ENCODE measurements around the gene IFIT3. TPM values are rescaled to one million over a fixed set of nuclear protein-coding genes. Genes with fewer than 3 reads are reported as not detected.

The IFIT3 gene
- polyA plus RNA-seq, 1 of the 3 experiments (the other 2 are of a cell fraction): 3.2 TPM

- H4K20me1 ChIP-seq (ENCODE audit: insufficient read depth): no peaks in the 10 kb centered on the region
- H3K4me1 ChIP-seq (ENCODE audit: control insufficient read depth in 1 of 2, insufficient read depth in 2 of 2, low read depth in 1 of 2, low read length in 1 of 2): peaks cover 58% of the 10 kb centered on the region in 2 experiments
- peak overlapping the region; percentile 95 to 97 for H3K27ac ChIP-seq (ENCODE audit: low read depth in 2 of 2, low read length in 1 of 2)
- 69% methylated on average over 3 of the region's 3 CpGs for WGBS (ENCODE audit: low lambda C conversion rate)
- CTCF ChIA-PET: interaction anchor here (1.3 kb wide), 1 partner anchor 88 kb away, joined by 6 read pairs; no protein-coding TSS in a partner anchor
- no peak overlapping the region for H2AFZ ChIP-seq (ENCODE audit: low read depth)
- H3K27me3 ChIP-seq (ENCODE audit: insufficient read depth): no peaks in the 10 kb centered on the region
- peak; percentile 67 for TF ChIP-seq TCF12 (IDR thresholded peaks at IDR 0.05)
- TF ChIP-seq TEAD4 (IDR thresholded peaks at IDR 0.05; ENCODE audit: borderline replicate concordance, insufficient read depth): no peak
- no peak for TF ChIP-seq MXI1 (IDR thresholded peaks at IDR 0.05; ENCODE audit: low read depth, low read length)
- peaks cover 53% of the 10 kb centered on the region for H3F3A ChIP-seq (replicated peaks; ENCODE audit: insufficient read depth)
- no peaks in the 10 kb centered on the region for H3K9me2 ChIP-seq
- H3K9ac ChIP-seq: no peak overlapping the region
- DNase-seq: no peak
- no peaks in the 10 kb centered on the region for H3K9me3 ChIP-seq
- no peaks in the 10 kb centered on the region for H3K36me3 ChIP-seq (replicated peaks in 1 of 2; ENCODE audit: control insufficient read depth in 1 of 2, insufficient read depth in 2 of 2, low read length in 1 of 2)
- no peak overlapping the region for H3K4me3 ChIP-seq (ENCODE audit: low read depth in 2 of 2, low read length in 1 of 2)
- no peak overlapping the region for H3K4me2 ChIP-seq
- no peaks in the 10 kb centered on the region for H3K79me2 ChIP-seq (ENCODE audit: insufficient read depth)
- POLR2A ChIA-PET: no interaction called here
These were observed 47.3 kb upstream of the IFIT3 start for GRCh38 chr10:89280508-89280907.

GRCh38 chr10:89281606-89282395 is 46.0 kb upstream of the IFIT3 start:
- H3K9me2 ChIP-seq: no peaks in the 10 kb centered on the region
- H3K79me2 ChIP-seq (ENCODE audit: insufficient read depth): no peaks in the 10 kb centered on the region
- H3K27ac ChIP-seq (ENCODE audit: low read depth in 2 of 2, low read length in 1 of 2): peak overlapping the region; percentile 95 to 97
- peaks cover 58 to 61% of the 10 kb centered on the region in 2 experiments for H3K4me1 ChIP-seq (ENCODE audit: control insufficient read depth in 1 of 2, insufficient read depth in 2 of 2, low read depth in 1 of 2, low read length in 1 of 2)
- CTCF ChIA-PET: interaction anchor here (1.0 to 1.3 kb wide), 2 partner anchors 11 to 71 kb away, joined by 3 read pairs; no protein-coding TSS in a partner anchor
- no peak overlapping the region for H3K9ac ChIP-seq
- no peak overlapping the region for H3K4me3 ChIP-seq (ENCODE audit: low read depth in 2 of 2, low read length in 1 of 2)
- no peaks in the 10 kb centered on the region for H3K27me3 ChIP-seq (ENCODE audit: insufficient read depth)
- H3K4me2 ChIP-seq: no peak overlapping the region
- POLR2A ChIA-PET: no interaction called here
- no peak for DNase-seq
- peaks cover 53% of the 10 kb centered on the region for H3F3A ChIP-seq (replicated peaks; ENCODE audit: insufficient read depth)
- H3K36me3 ChIP-seq (replicated peaks in 1 of 2; ENCODE audit: control insufficient read depth in 1 of 2, insufficient read depth in 2 of 2, low read length in 1 of 2): no peaks in the 10 kb centered on the region
- no peaks in the 10 kb centered on the region for H3K9me3 ChIP-seq
- WGBS (ENCODE audit: low lambda C conversion rate): 68% methylated on average over 4 of the region's 4 CpGs
- no peak overlapping the region for H2AFZ ChIP-seq (ENCODE audit: low read depth)
- no peaks in the 10 kb centered on the region for H4K20me1 ChIP-seq (ENCODE audit: insufficient read depth)
- TF ChIP-seq USF2 (IDR thresholded peaks at IDR 0.05; ENCODE audit: borderline replicate concordance, low read depth, low read length) (no peak), RFX5 (IDR thresholded peaks at IDR 0.05; ENCODE audit: low read length) (no peak), REST (IDR thresholded peaks at IDR 0.05; ENCODE audit: low read depth, low read length) (no peak), EP300 (IDR thresholded peaks at IDR 0.05; ENCODE audit: borderline replicate concordance in 1 of 2, low read depth in 1 of 2, low read length in 1 of 2) (peak in 1 of 2 experiments; percentile 35; a peak in 1 of 4 replicates), TCF12 (IDR thresholded peaks at IDR 0.05) (peak; percentile 58), MXI1 (IDR thresholded peaks at IDR 0.05; ENCODE audit: low read depth, low read length) (no peak), ZBTB33 (IDR thresholded peaks at IDR 0.05; ENCODE audit: borderline replicate concordance, low read depth) (no peak), MEF2A (IDR thresholded peaks at IDR 0.05; ENCODE audit: borderline replicate concordance, low read depth) (no peak), TEAD4 (IDR thresholded peaks at IDR 0.05; ENCODE audit: borderline replicate concordance, insufficient read depth) (no peak), PBX3 (IDR thresholded peaks at IDR 0.05) (peak; percentile 62), CTCF (IDR thresholded peaks at IDR 0.05) (no peak), GABPA (IDR thresholded peaks at IDR 0.05; ENCODE audit: low read depth) (no peak), GATA2 (CRISPR knock-in tag; IDR thresholded peaks at IDR 0.05) (no peak), SIN3A (IDR thresholded peaks at IDR 0.05; ENCODE audit: borderline replicate concordance, low read depth, low read length) (no peak), FOXM1 (IDR thresholded peaks at IDR 0.05; ENCODE audit: low read depth) (no peak), JUND (IDR thresholded peaks at IDR 0.05) (peak; percentile 48; the same call in 1 of the 2 replicates)

Data from SK-N-SH (cell line).